GM10248 (cell line): ENCODE results near the gene MOB3A.
A peak's percentile ranks its signal among the peaks of the same experiment; 100 is the strongest.

Source experiments
- CTCF ChIA-PET: fragments of 300-600 bp; sonication (Branson Sonifier 250); formaldehyde crosslinking; extraction: SDS; loops from one replicate; lab custom pipeline; 2021; ENCODE audit warnings: antibody characterized with exemption; lab: Yijun Ruan, JAX
- POLR2A ChIA-PET: fragments of 350-650 bp; sonication (Branson Sonifier 250); formaldehyde crosslinking; extraction: SDS; loops from one replicate; lab custom pipeline; 2020; ENCODE audit warnings: antibody characterized with exemption; lab: Yijun Ruan, JAX
- DNase-seq: peaks from one replicate; pipeline ENCODE4 v3.0.0; 2012; ENCODE audit errors: extremely low spot score
- CTCF ChIP-seq: IDR thresholded peaks from 2 replicates; pipeline ENCODE4 v1.5.1; 2012; ENCODE audit warnings: mild to moderate bottlenecking, low read depth; ENCODE audit errors: extremely low read depth, missing control alignments, control extremely low read depth

Gene MOB3A

GRCh38 chr19:2049741-2050348 lies 46.3 kb downstream of the MOB3A start:
- CTCF ChIA-PET, result no interaction called here

GRCh38 chr19:2048959-2049740 lies 47.0 kb downstream of the MOB3A start:
- CTCF ChIA-PET, result interaction anchor here (0.6 to 1.1 kb wide), 3 partner anchors 20 to 143 kb away, joined by 3 read pairs; partner anchors contain the start of genes ADAT3 and SCAMP4
- no peak for TF ChIP-seq CTCF
- DNase-seq, result no peak
- POLR2A ChIA-PET, result interaction anchor here (0.5 to 2.5 kb wide), 11 partner anchors 9 to 391 kb away, joined by 3 to 13 read pairs (median 5); no protein-coding TSS in a partner anchor

More at GRCh38 chr19:2049741-2050348, 46.3 kb downstream of the MOB3A start:
- POLR2A ChIA-PET, result interaction anchor here (0.6 to 2.5 kb wide), 5 partner anchors 8 to 44 kb away, joined by 3 to 13 read pairs (median 5); no protein-coding TSS in a partner anchor
- DNase-seq, result peak; percentile 54
- TF ChIP-seq CTCF, result no peak

- ChIA-PET CTCF (interaction anchor here (0.6 to 1.1 kb wide), 4 partner anchors 21 to 143 kb away, joined by 3 read pairs; partner anchors contain the start of genes ADAT3 and SCAMP4), POLR2A (interaction anchor here (0.5 to 2.5 kb wide), 8 partner anchors 10 to 390 kb away, joined by 3 to 13 read pairs (median 5); no protein-coding TSS in a partner anchor)
- TF ChIP-seq CTCF, result no peak
- no peak for DNase-seq
Measured at GRCh38 chr19:2048104-2048958, 47.8 kb downstream of the MOB3A start.

- TF ChIP-seq CTCF, result no peak
- DNase-seq, result no peak
- ChIA-PET CTCF (interaction anchor here (1.1 to 1.4 kb wide), 2 partner anchors 9 to 119 kb away, joined by 3 to 5 read pairs; no protein-coding TSS in a partner anchor), POLR2A (interaction anchor here (0.5 to 2.5 kb wide), 2 partner anchors 9 to 14 kb away, joined by 8 to 13 read pairs; no protein-coding TSS in a partner anchor)
Measured at GRCh38 chr19:2047449-2048103, 48.5 kb downstream of the MOB3A start.

GRCh38 chr19:2047076-2047448 lies 49.1 kb downstream of the MOB3A start:
- TF ChIP-seq CTCF, result peak; percentile 13
- ChIA-PET POLR2A (interaction anchor here (0.5 kb wide), 1 partner anchor 9 kb away, joined by 8 read pairs; no protein-coding TSS in a partner anchor), CTCF (interaction anchor here (1.1 to 1.4 kb wide), 2 partner anchors 9 to 118 kb away, joined by 3 to 5 read pairs; no protein-coding TSS in a partner anchor)
- no peak for DNase-seq
